GM19351 (cell line): Measurements from ENCODE around the gene IGFLR1.
A peak's percentile ranks its signal among the peaks of the same experiment; 100 is the strongest.
"Not testable (repeated sequence)": the region's sequence is repeated elsewhere in the genome, so short reads cannot be mapped to it uniquely, and the experiment has no call there.

ENCODE experiments used
- ATAC-seq: cut with Tn5 transposase; IDR thresholded peaks from one replicate; pipeline ENCODE4 v1.9.1; 2021; ENCODE audit warnings: mild to moderate bottlenecking, moderate library complexity; ENCODE audit not compliant: unreplicated experiment

Gene IGFLR1

DNA sequence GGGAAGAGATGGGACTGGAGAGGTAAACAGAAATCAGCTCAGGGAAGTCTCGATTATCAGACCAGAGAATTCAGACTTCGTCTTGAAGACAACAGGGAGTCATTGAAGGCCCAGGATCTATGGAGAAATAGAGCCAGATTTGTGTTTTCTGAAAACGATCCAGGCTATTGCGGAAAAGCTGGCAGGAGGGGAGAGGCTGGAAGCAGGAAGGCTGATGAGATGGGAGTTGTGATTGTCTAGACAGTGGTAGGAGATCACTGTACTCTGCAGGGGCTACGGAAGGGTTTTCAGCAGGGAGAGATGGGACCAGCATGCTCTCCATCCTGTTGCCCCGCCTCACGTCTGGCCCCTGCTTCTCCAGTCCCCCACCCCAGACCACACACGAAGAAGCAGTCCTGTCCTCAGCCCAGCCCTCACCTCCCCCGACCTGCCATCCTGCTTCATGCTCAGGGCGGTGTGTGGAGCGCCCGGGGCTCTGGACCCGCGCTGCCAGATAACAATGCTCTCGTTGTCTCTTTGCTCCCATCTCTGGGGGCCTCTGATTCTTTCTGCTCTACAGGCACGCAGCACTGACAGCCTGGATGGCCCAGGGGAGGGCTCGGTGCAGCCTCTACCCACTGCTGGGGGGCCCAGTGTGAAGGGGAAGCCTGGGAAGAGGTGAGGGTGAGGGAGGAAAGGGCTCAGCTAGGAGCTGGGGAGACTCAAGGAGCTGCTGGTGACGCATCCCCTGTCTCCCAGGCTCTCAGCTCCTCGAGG is 35.0 kb upstream of the IGFLR1 start:
- ATAC-seq = no peak

DNA sequence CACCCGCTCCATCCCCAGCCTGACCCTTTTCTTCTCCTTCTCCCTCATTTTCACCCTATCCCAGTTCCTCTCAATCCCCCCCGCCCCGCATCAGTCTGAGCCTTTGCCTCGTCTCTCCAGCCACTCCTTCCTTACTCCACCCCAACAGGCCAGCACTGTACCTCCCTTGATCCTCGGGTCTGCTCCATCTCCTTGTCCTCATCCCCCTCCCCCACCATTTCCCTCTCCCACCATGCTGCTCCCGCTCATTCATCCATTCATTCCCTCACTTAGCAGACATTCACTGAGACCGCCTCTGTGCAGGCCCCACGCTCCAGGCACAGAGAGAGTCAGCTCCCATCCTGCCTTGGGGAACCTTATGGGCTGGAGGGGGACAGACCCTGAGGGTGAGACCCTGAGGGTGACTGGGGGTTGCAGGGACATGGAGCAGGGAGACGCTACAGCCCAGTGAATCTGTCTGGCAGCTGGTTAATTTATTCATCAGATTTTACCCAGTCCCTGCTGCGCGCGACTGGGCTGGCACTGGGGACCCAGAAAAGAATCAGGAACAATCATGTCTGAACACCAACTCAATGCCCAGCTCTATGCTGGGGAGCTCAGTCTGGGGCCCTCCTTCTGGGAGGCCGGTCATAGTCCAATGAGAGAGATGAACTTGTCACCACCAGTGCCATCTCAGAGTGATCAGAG is 34.0 kb upstream of the IGFLR1 start:
- ATAC-seq = no peak

DNA sequence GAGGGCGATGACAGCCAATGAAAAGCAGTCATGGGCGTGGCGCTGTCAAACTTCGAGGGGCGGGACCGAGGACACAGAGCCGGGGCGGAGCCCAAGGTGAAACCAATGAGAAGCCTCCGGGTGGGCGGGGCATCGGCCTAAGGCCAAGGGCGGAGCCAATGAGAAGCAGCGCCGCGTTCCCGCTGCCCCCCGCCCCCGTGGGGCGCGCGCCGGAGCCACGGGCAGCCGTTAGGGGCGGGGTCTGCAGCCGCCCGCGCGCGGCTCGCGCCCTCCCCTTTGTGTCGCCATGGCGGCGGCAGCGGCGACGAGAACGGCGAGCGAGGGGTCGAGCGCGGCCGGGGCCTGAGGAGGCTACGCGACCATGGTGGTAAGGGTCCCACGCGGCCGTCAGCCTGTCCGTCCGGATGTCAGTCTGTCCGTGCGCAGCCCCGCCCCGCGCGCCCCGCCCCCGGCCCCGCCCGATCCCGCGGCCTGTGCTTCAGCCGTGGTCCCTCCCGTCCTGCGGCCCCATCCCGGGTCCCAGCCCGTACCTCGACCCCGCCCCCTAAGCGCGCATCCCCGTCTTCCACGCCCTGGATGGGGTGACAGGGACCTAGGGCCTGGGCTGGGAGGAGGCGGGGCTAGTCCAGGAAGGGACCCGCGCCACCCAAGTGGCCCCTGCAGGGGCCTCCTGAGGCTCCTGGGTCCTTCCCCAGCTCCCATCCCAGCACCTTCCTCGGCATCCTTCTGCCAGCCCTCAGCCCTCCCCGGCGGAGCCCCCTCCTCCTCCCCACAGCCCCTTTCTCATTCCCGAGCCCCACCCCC is 33.2 kb upstream of the IGFLR1 start, which contains the start of gene ARHGAP33:
TSS of gene ARHGAP33 (plus strand) at position 267 of the 804 bp plus-strand sequence. CDS start at position 362, 95 bp downstream.
- ATAC-seq = peak; percentile 93

DNA sequence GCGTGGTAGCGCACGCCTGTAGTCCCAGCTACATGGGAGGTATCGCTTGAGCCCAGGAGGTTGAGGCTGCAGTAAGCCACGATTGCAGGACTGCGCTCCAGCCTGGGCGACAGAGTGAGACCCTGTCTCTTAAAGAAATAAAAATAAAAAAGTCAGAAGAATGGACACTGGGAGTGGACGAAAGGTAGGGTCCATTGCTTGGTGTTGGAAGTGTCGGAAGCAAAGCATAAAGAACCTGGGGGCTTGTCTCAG is 32.7 kb upstream of the IGFLR1 start:
- ATAC-seq = no peak

DNA sequence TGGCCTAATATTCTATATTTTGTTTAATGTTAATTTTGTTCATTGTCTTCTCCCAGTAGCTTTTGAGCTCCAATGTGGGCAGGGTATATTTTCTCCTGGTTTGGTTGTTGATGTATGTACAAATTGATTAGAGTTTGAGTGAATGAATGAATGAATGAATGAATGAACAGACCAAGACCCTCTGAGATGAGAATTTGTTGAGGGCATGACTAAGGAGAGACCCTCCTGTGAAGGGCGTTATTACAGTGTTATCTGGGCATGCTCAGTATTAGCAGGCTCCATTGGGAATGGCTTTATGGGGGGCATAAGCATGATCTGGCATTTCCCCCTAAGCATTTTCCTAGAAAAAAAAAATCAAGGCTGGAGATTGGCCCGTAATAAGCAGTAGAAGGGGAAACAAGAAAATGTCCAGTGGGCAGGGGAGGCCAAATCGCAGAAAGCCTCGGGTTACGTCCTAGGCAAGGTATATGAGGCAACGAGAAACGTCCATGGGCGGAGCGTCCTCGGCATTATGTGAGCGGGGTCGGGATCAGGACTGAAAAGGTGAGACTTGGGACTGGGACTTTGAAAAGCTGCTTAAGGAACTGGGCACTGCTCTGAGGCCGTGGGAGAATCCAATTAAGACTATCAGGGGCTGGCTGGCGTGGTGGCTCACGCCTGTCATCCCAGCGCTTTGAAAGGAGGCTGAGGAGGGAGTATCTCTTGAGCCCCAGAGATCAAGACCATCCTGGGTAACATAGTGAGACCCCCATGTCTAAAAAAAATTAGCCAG is 32.2 kb upstream of the IGFLR1 start:
- no peak for ATAC-seq

DNA sequence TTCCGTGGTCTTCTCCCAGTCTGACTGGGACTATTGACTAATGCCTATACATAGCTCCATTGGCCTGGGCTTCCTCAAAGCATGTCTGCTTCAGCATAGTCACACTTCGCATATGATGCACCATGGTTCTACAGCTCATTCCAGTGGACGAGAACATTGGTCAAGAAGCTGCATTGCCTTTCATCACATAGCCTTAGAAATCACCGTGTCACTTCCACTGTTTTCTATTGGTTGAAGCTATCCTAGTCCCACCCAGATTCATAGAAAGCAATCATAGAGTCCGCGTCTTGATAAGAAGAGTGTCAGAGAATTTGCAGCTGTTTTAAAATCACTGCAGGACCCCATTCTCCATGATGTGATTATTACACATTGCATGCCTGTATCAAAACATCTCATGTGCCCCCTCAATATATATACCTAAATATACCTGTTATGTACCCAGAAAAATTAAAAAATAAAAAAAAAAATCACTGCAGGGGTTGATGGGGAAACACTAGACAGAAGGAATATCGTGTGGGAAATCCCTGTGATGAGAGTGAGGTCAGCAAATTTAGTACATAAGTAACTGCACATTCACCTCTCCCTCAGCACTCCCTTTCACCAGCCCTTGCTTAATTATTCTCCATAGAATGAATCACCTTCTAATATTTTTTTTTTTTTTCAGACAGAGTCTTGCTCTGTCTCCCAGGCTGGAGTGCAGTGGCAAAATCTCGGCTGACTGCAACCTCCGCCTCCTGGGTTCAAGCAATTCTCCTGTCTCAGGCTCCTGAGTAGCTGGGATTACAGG is 31.0 kb upstream of the IGFLR1 start:
- ATAC-seq = no peak

DNA sequence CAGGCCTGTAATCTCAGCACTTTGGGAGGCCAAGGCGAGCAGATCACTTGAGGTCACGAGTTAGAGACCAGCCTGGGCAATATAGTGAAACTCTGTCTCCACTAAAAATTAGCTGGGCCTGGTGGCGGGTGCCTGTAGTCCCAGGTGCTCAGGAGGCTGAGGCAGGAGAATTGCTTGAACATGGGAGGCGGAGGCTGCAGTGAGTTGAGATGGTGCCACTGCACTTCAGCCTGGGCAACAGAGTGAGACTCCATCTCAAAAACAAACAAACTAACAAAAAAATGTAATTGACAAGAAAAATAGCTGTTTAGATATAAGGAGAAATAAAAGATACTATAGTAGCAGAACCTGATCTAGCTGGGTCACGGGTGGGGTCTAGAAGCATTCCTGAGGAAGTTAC is 30.1 kb upstream of the IGFLR1 start:
- not testable (repeated sequence) for ATAC-seq

DNA sequence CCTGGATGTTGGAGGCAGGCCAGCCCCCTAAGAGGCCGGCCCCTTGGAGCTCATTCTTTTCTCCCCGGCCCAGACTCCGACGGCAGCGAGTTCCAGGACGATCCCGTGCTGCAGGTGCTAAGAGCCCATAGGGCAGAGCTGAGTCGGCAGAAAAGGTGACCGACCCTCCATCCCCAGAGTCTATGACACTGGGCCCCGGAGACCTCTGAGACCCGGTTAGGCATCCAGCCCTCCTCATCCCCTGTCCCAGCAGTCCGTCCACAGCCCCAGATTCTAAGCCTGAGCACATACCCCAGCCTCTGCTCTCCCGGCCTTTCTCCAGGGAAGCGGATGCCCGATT is 25.8 kb upstream of the IGFLR1 start:
- ATAC-seq = no peak

DNA sequence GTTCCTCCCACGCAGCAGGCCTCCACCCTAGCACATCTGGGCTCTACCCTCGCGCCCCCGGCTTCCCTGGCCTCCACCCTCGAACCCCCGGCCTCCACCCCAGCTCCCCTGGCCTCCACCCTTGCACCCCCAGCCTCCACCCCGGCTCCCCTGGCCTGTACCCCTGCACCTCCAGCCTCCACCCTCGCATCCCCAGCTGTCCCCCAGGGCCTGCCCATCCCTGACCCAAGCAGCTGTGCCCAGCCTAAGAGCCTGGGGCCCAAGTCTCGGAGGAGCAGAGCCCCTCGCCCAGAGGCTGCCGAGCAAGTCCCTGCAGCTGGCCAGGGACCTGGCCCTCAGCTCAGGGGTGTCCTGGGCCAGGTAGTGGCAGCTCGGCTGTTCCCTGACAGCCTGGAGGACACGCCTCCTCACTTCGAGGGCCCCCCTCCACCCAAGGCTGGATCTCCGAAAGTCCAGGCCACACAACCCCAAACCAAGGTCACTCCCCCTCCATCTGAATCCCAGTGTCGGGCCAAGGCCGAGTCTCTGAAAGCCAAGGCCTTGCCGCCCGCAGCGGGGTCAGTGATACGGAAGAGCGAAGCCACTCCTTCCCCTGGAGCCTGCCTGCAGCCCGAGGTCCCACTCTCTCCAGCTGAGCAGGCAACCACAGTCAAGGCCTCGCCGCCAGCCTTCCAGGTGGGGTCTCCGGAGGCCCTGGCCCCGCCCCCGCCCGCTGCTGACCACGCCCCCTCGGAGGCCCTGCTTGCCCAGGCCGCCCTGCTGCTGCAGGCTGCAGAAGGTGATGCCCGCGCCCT is 25.2 kb upstream of the IGFLR1 start:
- no peak for ATAC-seq

DNA sequence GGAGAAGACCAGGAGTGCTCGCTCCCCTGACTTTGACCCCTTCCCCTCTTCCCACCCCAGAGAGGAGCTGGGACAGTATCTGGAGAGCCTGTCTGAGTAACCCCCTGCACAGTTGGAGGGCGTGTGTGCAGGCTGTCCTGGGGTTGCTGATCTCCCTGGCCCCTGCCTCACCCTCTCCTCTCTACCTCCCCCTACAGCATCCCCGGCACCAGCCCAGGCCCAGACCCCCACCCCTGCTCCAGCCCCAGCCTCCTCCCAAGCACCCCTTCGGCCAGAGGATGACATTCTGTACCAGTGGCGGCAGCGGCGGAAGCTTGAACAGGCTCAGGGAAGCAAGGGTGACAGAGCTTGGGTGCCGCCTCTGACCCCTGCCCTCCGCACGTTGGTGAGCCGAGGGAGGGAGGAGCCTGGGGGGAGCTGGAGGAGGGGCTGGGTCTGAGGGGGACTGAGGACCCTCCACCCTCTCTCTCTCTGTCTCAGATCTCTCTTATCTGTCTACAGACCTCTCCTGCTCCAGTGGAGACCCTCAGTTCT is 24.4 kb upstream of the IGFLR1 start:
- no peak for ATAC-seq

DNA sequence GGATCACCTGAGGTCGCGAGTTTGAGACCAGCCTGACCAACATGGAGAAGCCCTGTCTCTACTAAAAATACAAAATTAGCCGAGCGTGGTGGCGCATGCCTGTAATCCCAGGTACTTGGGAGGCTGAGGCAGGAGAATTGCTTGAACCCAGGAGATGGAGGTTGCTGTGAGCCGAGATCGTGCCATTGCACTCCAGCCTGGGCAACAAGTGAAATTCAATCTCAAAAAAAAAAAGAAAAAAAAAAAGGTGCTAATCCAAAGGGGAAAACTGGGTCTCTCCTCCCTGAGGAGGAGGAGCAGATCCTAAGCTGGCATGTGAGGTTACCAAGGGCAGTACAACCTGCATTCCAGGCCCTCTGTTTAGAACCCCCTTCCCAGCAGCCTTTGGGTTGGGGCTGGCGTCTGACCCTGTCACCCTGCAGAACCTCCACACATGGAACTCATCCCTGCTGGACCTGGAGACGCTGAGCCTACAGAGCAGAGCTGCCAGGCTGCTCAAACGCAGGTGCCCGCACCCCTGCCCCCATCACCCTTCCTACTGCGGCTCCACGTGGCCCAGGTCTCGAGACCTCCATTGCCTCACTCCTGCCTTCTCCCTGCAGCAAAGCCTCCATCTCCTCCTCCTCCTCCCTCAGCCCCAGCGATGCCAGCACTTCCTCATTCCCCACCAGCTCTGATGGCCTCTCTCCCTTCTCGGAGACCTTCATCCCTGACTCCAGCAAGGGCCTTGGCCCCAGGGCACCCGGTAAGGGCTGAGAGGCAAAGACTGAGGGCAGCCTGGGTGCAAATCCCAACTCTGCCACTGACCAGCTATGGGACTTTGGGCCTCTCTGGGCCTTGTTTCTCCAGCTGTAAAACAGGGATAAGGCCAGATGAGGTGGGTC is 22.4 kb upstream of the IGFLR1 start:
- no peak for ATAC-seq

DNA sequence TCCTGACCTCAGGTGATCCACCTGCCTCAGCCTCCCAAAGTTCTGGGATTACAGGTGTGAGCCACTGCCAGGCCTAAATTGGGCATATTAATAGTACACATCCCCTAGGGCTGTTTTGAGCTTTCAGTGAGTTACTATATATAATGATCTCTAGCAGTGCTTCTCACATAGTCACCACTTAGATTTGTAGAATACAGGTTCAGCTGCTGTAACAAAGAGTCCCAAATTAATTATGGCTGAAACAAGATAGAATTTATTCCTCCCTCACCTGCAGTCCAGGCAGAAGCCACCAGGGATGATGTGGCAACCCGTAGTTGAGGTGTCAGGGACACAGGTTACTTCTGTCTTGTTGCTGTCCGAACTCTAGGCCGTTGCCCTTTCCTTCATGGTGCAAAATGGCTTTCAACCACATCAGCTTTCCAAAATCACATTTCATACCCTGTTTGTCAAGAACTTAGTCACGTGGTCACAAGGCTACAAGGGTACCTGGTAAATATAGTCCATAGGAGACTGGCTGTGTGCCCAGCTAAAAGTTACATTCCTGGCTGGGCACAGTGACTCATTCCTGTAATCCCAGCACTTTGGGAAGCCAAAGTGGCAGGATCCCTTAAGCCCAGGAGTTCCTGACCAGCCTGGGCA is 18.6 kb upstream of the IGFLR1 start:
- ATAC-seq = no peak

DNA sequence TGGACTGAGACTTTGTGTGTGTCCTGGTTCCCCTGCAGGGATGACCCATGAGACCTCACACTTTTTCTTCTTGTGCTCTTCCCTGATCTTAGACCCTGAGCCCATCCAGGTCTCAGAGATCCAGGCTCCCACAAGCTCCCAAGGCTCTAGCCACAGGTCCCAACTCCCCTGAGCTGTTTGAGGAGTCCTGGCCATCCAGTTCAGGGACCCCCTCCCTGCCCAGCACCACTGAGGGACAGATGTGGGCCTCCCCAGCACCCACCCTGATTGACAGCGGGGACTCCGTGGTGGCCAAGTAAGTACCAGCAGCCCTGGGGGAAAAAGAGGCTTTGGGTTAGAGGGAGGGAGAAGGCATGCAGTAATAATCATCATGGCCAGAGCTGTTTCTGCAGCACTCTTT is 17.4 kb upstream of the IGFLR1 start:
- ATAC-seq = no peak

DNA sequence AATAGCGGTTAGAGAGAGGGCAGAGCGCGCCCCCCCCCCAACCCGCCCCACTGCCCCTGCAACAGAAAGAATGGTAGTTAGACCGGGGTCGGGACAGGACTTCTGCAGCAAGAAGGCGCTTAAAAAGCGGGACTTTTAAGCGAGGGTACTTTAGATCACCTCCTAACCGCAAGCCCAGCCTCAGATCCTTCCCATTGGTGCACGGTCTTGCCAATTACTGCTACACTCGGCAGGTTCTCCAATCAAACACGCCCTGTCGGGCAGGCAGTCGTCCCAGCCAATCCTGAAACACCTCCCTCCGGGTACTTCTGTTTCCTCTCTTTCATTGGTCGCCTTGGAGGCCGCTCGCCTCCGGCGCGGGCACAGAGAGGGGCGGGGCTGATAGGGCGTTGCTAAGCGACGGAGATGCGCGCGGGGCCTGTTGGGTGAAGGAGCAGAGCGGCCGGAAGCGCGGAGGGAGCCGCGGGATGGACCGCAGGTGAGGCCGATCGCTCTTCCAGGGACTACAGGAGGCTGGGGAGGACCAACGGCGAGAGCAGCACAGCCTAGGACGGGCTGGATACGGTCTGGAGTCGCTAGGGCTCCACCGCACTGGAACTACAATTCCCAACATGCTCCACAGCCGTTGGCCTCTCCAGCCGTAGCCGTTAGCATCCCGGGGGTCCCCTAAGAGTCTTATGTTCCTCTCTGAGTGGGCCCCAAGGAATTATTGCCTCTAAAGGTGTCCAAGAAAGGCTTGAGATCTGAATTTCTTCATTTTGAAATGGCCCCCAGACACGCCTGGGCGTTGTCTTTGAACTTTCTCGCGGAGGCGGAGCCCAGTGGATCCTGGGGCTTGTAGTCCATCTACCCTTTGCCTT is 15.7 kb upstream of the IGFLR1 start, which contains the start of gene PROSER3:
TSS of gene PROSER3 (plus strand) at position 428 of the 860 bp plus-strand sequence. CDS start at position 468, 40 bp downstream.
- peak; percentile 94 for ATAC-seq

DNA sequence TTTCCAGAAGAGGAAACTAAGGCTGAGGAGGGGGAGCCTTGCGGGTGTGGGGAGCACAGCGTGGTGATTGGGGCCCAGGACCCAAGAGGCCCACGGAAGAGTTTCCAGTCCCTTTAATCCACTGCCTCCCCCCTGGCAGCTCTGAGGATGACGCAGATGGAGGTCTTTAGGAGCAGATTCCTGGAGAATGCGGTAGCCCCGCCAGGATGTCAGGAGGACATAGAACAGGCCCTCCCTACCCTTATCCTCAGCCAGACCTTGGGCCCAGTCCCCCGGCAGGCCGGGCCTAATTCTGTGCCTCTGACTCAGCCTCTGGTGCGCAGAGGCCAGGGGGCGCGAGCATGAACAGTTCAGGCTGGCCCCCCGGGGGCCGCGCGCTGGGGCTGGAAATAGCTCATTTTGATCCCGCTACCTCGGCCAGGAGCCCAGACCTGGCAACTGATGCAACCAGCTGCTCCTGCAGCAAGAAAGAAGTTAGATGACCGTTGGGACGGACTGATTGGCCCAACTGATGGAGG is 15.0 kb upstream of the IGFLR1 start:
- no peak for ATAC-seq

DNA sequence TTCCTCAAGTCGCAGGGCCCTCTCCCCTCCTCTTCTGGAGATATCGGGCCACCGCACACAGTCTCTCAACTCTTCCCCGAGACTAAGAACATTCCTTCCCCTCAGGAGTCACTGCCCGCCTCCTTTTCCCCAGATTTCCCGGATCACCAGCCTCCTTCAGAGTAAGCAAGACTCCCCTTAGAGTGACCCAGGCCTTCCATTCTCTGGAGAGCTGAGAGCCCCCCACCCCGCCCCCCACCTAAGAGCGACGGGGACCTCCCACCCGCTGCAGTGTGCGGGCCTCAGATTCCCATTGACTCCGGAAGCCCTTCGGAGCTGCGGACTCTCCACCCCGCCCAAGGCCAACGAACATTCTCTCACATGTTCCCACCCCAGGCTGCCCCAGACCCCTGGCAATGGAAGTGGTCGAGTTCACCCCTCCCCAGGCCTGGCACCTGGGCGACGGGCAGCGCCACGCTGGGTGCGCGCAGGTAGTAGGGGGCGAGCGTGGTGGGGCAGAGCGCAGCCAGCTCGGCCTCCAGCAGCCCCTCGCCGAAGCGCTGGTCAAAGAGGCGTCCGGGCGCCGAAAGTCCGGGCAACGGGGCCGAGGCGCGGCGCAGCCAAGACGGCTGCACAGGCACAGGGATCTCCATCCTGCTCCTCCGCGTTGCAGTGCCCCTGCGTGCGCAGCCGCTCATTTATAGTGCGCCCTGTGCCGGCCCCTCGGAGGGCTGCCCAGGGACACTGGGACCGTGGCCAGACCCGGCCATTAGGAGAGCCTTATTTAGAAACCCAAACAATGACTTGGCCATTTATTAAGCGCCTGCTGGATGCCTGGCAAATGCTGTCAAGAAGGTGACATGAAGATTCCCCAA is 14.4 kb upstream of the IGFLR1 start, which contains the start of gene HSPB6:
TSS of gene HSPB6 (minus strand) at position 653 of the 854 bp plus-strand sequence. CDS start at position 632, 21 bp downstream.
- no peak for ATAC-seq
